Right kidney (tissue), 1 donor: ENCODE results near the gene CSMD2.

Source experiments
- DNase-seq: peaks from one replicate; pipeline ENCODE4 v3.0.0-alpha.2; 2016

CSMD2 gene

DNA sequence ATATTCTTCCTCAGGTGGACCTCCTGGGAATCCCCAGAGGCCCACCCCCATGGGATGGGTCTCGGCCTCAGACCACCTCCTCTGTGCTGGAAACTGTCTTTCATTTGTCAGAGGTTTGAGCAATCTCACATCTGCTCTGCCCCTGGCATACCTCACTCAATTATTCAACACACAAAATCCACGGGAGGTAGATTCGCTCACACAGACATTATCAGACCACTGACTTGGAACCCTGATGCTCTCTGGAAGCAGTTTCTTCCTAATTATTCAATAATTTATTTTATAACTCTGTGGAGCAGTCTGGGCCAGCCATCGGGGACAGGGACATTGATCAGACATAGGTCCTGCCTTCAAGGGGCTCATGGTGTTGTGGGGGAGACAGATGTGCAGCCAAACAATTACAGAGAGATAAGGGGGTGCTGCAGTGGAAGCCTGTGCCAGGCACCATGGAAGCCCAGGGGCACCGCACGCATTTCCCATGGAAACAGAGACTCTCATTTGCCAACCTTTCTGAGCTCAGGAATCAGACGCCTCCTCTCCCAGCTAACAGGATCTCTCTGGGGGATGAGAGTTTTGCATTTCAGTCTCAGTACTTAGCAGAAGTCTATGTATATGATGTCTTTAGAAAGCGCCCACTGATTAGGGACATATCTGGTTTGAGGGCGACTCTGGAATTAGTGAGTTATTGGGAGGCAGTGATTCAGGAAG is 204.7 kb downstream of the CSMD2 start:
- no peak for DNase-seq

GRCh38 chr1:33957854-33958253 is 207.2 kb downstream of the CSMD2 start:
- no peak for DNase-seq

- DNase-seq = no peak
These were observed 209.9 kb downstream of the CSMD2 start for GRCh38 chr1:33955096-33955495.

DNA sequence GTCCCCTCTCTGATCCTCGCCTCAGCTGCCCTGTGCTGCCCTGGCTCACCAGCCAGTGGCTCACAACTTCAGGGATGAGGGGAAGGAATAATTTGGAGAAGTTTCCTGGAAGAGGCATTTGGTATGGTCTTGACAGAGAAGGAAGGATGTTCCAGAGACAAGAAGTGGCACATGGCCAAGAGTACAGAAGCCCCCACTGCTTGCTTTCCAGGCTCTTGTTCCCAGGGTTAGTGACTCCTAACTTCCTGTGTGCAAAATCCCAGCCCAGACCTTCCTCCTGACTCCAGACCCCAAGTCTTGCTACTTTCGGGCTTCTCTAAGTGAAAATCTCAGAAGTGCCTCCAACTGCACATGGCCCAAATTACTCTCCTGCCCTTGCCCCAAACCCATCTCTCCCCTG is 215.5 kb downstream of the CSMD2 start:
- no peak for DNase-seq

GRCh38 chr1:33948291-33948690 is 216.7 kb downstream of the CSMD2 start:
- DNase-seq = no peak

DNA sequence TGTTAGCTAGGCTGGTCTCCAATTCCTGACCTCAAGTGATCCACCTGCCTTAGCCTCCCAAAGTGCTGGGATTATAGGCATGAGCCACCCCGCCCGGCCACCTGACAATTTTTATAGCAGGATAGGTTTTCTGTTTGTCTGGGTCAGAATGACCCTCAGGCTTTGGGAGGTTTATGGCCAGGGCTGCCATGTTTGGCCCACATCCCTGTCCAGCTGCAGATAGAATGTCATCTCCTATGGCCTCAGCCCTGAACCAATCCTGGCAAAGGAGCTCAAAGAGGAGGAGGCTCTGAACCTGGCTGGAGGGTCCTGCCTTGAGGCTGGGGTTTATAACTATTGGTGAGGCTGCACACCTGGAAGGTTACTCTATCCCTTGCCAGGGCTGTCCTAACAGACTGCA is 218.2 kb downstream of the CSMD2 start:
- no peak for DNase-seq

DNA sequence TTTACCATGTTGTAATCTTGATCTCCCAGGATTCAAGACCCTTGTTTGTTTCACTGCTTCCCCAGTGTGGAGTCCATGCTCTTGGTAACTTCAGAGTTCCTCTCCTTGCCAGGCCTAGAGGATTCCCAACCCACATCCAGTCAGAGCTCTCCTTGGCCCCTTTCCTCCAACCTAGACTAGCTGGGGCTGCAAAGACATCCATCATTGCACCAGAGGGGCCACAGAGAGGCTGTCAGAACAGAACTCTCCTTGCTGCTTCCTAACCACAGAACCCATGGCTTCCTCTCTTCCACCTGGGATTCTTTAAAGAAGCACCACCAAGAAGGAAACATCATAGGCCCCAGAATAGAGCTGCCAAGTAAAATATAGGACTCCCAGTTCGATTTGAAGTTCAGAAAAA is 220.2 kb downstream of the CSMD2 start:
- no peak for DNase-seq

DNA sequence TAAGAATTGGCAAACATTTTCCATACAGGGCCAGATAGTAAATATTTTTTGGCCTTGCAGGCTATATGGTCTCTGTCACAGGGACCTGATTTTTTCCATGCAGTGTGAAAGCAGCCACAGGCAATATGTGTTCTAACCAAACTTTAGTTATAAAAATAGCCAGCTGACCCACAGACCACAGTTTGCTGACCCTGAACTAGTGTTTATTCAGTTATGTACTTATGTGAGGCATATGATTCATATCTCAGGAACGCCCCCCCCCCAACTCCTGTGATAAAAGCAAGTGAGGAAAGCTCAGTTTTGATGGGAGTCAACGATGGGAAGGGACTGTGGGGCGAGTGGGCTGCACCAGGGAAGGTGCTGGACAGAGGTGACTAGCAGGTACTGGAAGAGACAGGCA is 221.1 kb downstream of the CSMD2 start:
- DNase-seq = no peak

DNA sequence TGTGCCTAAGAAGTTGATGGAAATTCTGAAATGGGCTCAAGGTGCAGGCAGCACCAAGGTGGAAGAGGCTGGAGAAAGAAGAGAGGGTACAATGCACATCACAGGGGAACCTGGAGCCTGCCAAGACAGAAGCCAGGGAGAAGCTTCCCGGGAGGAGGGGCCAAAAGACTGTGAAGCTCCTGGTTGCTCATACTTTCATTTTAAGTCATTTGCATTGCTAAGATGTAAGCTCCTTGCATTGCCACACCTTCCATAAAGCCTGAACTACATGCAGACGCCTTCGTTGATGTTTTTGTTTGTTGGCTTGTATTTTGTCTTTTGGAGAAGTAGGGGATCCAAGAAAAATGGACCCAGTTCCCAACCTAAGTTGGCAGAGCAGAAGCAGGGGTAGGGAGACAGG is 232.2 kb downstream of the CSMD2 start:
- DNase-seq = no peak

DNA sequence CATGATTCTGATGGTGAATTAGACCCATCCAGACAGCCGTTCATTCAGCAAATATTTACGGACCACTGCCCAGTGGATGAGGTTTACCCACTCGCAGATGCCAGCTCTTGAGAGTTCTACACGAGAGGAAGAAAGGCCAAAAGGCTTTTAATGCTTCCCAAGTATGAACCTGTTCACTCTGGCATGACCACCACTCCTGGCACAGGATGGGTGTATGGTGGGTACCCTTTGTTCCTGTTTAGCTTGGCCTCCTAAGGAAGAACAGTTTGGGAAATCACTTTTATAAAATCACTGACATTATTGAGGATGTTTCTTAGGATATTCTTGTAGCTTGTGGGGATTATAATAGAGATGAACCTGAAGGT is 233.9 kb downstream of the CSMD2 start:
- DNase-seq = no peak

- DNase-seq = no peak
These were observed 234.5 kb downstream of the CSMD2 start for GRCh38 chr1:33930346-33931110.

GRCh38 chr1:33928251-33928650 is 236.8 kb downstream of the CSMD2 start:
- DNase-seq = no peak

- no peak for DNase-seq
These were observed 237.3 kb downstream of the CSMD2 start for GRCh38 chr1:33927721-33928120.

DNA sequence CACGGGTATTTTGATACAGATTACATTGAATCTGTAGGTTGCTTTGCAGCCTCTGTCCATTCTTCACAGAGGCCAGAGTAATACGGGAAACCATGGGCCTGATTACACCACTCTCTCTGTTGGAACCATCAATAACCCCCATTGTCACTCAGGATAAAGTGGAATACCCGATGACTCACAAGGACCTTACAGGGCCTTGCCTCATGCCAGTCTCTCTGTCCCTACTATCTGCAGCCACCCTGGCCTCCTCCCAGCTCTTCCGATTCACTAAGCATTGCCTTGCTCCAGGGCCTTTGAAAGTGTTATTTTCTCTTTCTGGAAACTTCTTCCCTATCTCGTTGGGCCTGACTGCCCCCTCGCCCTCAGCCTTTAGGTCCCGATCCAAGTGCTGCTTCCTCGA is 239.4 kb downstream of the CSMD2 start:
- DNase-seq = no peak

- DNase-seq = no peak
These were observed 243.7 kb downstream of the CSMD2 start for GRCh38 chr1:33921281-33921680.

DNA sequence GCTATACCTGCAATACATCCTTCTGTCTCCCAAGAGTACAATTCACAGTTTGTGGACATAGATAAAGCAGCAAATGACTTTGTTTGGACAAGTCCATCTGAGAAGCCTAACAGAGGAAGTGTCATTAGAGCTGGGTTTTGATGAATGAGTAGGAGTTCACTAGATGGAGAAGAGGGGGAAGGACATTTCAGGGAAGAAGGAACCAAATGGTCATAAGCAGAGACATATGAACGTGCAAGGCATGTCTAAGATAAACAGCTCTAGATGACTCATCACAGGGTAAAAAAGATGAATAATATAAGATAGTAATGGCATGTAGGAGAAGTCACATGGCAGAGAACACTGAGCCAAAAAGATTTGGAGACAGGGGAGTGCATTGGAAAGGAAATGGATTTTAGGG is 246.7 kb downstream of the CSMD2 start:
- no peak for DNase-seq

DNA sequence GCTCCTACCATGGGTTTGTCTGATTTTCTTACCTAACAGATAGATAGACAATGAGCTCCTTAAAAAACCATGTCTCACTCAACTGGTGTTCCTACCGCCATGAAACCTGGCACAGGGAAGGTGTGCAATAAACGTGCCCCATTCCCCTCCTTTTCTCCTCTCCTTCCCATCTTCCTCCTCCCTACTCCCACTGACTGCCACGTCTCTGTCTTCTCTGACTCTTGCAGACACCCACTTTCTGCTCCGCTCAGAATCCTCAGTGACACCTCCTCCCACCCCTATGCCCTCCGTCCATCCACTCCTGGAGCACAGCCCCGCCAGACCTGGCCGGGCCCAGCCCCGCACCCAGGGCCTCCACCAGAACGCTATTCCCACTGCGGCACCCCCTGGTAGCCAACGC is 248.2 kb downstream of the CSMD2 start:
- no peak for DNase-seq

GRCh38 chr1:33914531-33914930 is 250.5 kb downstream of the CSMD2 start:
- no peak for DNase-seq

- DNase-seq = no peak
These were observed 256.6 kb downstream of the CSMD2 start for GRCh38 chr1:33908324-33908956.

DNA sequence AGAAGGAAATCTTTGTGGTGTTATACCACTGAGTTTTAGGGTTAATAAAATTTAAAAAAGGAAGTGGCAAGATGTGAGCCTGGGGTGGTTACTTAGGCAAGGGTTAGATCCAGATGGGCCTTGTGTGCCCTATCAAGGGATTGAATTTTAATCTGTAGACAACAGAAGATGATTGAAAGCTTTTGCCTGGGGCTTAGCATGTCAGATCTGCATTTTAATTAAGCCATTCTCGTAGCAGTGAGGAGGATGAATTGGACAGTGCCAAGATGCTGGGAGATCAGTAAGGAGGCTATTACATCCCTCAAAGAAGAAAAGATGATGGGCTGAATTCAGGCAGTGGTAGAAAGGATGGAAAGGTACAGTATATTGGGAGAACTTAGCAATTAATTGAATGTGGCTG is 258.9 kb downstream of the CSMD2 start:
- no peak for DNase-seq

- no peak for DNase-seq
These were observed 259.8 kb downstream of the CSMD2 start for GRCh38 chr1:33905241-33905640.

- peak; percentile 9 for DNase-seq
These were observed 261.8 kb downstream of the CSMD2 start for GRCh38 chr1:33903210-33903589.

- no peak for DNase-seq
These were observed 262.4 kb downstream of the CSMD2 start for GRCh38 chr1:33902486-33903209.
